Occipital lobe (tissue), 3 donors: ENCODE data around the gene AMPD2. TPM values are rescaled to one million over a fixed set of nuclear protein-coding genes. Genes with fewer than 3 reads are reported as not detected.
"Not testable (repeated sequence)": the region's sequence is repeated elsewhere in the genome, so short reads cannot be mapped to it uniquely, and the experiment has no call there.

Experiments
- DNase-seq: peaks from one replicate; lab custom pipeline; 2025; lab: John Stamatoyannopoulos, UW
- small RNA-seq: library from RNA; depleted of rRNA; stranded (forward); fragments of <200 nt; gene quantifications from one replicate; pipeline ENCODE3, GENCODE V24; 2014
- total RNA-seq: library from RNA; depleted of rRNA; stranded (reverse); fragments of >200 nt; gene quantifications from one replicate; pipeline ENCODE4 v1.2.3, GENCODE V29; 2014

Gene AMPD2
- total RNA-seq, 1 donor from 2014 or later = 49.4 TPM

DNA sequence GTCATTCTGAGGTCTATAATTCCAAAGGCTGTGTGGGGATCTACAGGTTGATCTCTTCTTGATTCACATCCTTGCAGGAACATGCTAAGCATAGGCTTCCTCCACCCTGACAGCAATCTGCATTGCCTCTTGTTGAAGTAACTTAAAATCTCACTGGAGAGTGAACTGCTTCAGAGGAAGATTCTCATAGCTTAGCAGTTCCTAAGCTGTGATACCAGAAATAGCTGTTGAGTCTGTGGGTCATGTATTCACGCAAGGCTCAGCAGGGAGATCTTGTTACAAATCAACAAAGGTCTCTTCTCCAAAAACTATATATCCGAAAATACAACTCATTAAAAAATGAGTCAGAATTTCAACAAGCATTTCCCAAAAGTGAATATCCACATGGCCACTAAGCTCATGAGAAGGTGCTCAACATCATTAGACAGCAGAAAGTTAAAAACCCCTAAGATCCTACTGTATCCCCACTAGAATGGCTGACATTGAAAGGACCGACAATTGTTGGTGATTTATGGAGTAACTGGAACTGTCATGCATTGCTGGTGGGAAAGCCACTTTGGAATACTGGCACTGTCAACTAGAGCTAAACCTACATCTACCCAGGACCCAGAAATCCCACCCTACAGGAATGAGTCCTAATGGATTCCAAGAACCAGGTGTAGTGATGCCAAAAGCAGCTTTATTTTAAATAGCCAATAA, 57.2 kb downstream of the AMPD2 start:
- not testable (repeated sequence) for DNase-seq

GRCh38 chr1:109677459-109677858, 57.8 kb downstream of the AMPD2 start:
- no peak for DNase-seq

DNA sequence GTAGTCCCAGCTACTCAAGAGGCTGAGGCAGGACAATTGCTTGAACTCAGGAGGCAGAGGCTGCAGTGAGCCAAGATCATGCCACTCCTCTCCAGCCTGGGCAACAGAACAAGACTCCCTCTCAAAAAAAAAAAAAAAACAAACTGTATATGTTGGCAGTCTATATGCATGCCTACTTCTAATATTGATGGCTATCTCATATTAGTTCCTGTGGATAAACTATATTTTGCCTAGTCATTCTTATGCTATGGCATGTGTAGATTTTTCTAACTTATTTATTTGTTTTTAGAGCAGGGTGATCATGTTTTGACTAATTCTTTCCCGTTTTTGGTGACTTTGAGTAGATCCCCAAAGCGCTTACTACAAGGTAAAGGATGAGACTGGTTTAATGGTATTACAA, 59.0 kb downstream of the AMPD2 start:
- not testable (repeated sequence) for DNase-seq

Small RNA genes lying within 50 kb of the gene (small RNA-seq; reads per million reads assigned to genes)
- not detected for gene RNU6V

Other genes starting within 250 kb of the AMPD2 start
- gene SORT1, start 221.9 kb upstream of the AMPD2 start, total RNA-seq = 48.2 TPM
- 34.6 TPM for gene PSMA5, start 193.4 kb upstream of the AMPD2 start, total RNA-seq
- not detected for gene SYPL2, start 153.3 kb upstream of the AMPD2 start, total RNA-seq
- gene ATXN7L2, start 135.9 kb upstream of the AMPD2 start, total RNA-seq = 4.1 TPM
- 6.7 TPM for gene CYB561D1, start 125.7 kb upstream of the AMPD2 start, total RNA-seq
- gene AMIGO1, start 110.1 kb upstream of the AMPD2 start, total RNA-seq = 10.3 TPM
- gene GPR61, start 80.0 kb upstream of the AMPD2 start, total RNA-seq = 5.3 TPM
- gene GNAI3, start 71.2 kb upstream of the AMPD2 start, total RNA-seq = 21.7 TPM
- not detected for gene GNAT2, start 221 bp upstream of the AMPD2 start, total RNA-seq
- gene GSTM4, start 36.3 kb downstream of the AMPD2 start, total RNA-seq = 4.7 TPM
- 9.2 TPM for gene GSTM2, start 48.2 kb downstream of the AMPD2 start, total RNA-seq
- gene GSTM1, start 68.0 kb downstream of the AMPD2 start, total RNA-seq = not detected
- 1.9 TPM for gene GSTM5, start 92.4 kb downstream of the AMPD2 start, total RNA-seq
- gene GSTM3, start 121.2 kb downstream of the AMPD2 start, total RNA-seq = 69.4 TPM
- gene EPS8L3, start 144.1 kb downstream of the AMPD2 start, total RNA-seq = not detected